Progenitor cell of endocrine pancreas (in vitro differentiated cells): Measurements from ENCODE around the gene RIMKLB. TPM values are rescaled to one million over a fixed set of nuclear protein-coding genes. Genes with fewer than 3 reads are reported as not detected.
"Not testable (repeated sequence)": the region's sequence is repeated elsewhere in the genome, so short reads cannot be mapped to it uniquely, and the experiment has no call there.

Experiments
- DNase-seq: peaks from one replicate; pipeline ENCODE4 v3.0.0; 2021; ENCODE audit warnings: low spot score; ENCODE audit not compliant: unreplicated experiment
- H3K27ac Mint-ChIP-seq: 2 replicates; pipeline ENCODE4 v1.8.0; 2021; ENCODE audit warnings: mild to moderate bottlenecking, moderate library complexity, mixed read lengths
- H3K27me3 Mint-ChIP-seq: 2 replicates; pipeline ENCODE4 v1.8.0; 2021; ENCODE audit warnings: mixed read lengths
- H3K36me3 Mint-ChIP-seq: 2 replicates; pipeline ENCODE4 v1.8.0; 2022; ENCODE audit warnings: mixed read lengths; ENCODE audit not compliant: insufficient read depth
- H3K4me1 Mint-ChIP-seq: 2 replicates; pipeline ENCODE4 v1.8.0; 2021; ENCODE audit warnings: low read depth, mixed read lengths
- H3K4me3 Mint-ChIP-seq: 2 replicates; pipeline ENCODE4 v1.8.0; 2021; ENCODE audit warnings: low read depth, mild to moderate bottlenecking, moderate library complexity, mixed read lengths
- H3K9me3 Mint-ChIP-seq: 2 replicates; pipeline ENCODE4 v1.8.0; 2021; ENCODE audit warnings: low read depth, mixed read lengths
- CTCF ChIP-seq: fragments of 200-600 bp; sonication (generic); IDR thresholded peaks from one replicate; pipeline ENCODE4 v1.5.0; 2021; ENCODE audit warnings: antibody characterized with exemption, mild to moderate bottlenecking; ENCODE audit not compliant: unreplicated experiment
- total RNA-seq: library from RNA; stranded (reverse); gene quantifications from 2 replicates; pipeline ENCODE4 v1.2.1, GENCODE V29; 2021

Gene RIMKLB
- total RNA-seq, 1 donor from 2014 or later, result 154 TPM

DNA sequence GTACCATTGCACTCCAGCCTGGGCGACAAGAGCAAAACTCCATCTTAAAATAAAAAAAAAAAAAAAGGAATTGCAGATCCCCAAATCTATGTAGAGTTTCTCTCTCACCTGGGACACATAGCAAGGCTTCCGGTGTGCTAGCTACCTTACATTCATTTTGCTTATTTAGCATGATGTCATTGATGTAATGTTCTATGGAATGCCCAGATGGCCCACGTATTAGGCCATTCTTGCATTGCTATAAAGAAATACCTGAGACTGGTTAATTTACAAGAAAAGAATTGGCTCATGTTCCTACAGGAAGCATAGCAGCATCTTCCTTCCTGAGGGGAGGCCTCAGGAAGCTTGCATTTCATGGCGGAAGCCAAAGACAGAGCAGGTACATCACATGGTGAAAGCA is 87.7 kb downstream of the RIMKLB start:
- H3K4me3 Mint-ChIP-seq, result no peak overlapping the region
- peaks cover 7% of the 10 kb centered on the region for H3K4me1 Mint-ChIP-seq
- H3K27me3 Mint-ChIP-seq, result peaks cover 19% of the 10 kb centered on the region
- peaks cover 5% of the 10 kb centered on the region for H3K36me3 Mint-ChIP-seq
- no peaks in the 10 kb centered on the region for H3K9me3 Mint-ChIP-seq
- TF ChIP-seq CTCF, result no peak
- no peak overlapping the region for H3K27ac Mint-ChIP-seq
- DNase-seq, result no peak

DNA sequence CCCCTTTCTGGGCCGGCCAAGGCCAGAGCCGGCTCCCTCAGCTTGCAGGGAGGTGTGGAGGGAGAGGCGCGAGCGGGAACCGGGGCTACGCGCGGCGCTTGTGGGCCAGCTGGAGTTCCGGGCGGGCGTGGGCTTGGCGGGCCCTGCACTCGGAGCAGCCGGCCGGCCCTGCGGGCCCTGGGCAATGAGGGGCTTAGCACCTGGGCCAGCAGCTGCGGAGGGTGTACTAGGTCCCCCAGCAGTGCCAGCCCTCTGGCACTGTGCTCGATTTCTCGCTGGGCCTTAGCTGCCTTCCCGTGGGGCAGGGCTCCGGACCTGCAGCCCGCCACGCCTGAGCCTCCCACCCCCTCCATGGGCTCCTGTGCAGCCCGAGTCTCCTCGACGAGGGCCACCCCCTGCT is 89.4 kb downstream of the RIMKLB start:
- H3K4me1 Mint-ChIP-seq, H3K27ac Mint-ChIP-seq, DNase-seq, H3K36me3 Mint-ChIP-seq, H3K4me3 Mint-ChIP-seq, H3K9me3 Mint-ChIP-seq: not testable (repeated sequence)
- peaks cover 19% of the 10 kb centered on the region for H3K27me3 Mint-ChIP-seq

GRCh38 chr12:8788706-8789105 is 90.9 kb downstream of the RIMKLB start:
- peaks cover 19% of the 10 kb centered on the region for H3K27me3 Mint-ChIP-seq
- not testable (repeated sequence) for DNase-seq, H3K9me3 Mint-ChIP-seq, H3K36me3 Mint-ChIP-seq, H3K4me1 Mint-ChIP-seq
- H3K27ac Mint-ChIP-seq, result peak overlapping the region; percentile 7
- peak overlapping the region; percentile 74 for H3K4me3 Mint-ChIP-seq

- not testable (repeated sequence) for H3K9me3 Mint-ChIP-seq, H3K4me1 Mint-ChIP-seq, H3K36me3 Mint-ChIP-seq, DNase-seq, H3K27ac Mint-ChIP-seq
- Mint-ChIP-seq H3K4me3 (peak overlapping the region; percentile 74), H3K27me3 (peaks cover 19% of the 10 kb centered on the region)
Measured at GRCh38 chr12:8789341-8790013, 91.7 kb downstream of the RIMKLB start.

DNA sequence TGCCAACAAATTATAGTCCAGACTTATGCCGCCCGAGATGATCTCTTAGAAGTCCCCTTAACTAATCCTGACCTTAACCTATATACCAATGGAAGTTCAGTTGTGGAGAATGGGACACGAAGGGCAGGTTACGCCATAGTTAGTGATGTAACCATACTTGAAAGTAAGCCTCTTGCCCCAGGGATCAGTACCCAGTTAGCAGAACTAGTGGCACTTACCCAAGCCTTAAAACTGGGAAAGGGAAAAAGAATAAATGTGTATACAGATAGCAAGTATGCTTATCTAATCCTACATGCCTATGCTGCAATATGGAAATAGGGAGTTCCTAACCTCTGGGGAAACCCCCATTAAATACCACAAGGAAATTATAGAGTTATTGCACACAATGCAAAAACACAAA is 95.4 kb downstream of the RIMKLB start:
- H3K27me3 Mint-ChIP-seq, result peaks cover 19% of the 10 kb centered on the region
- not testable (repeated sequence) for H3K4me3 Mint-ChIP-seq, H3K36me3 Mint-ChIP-seq, H3K4me1 Mint-ChIP-seq, DNase-seq, H3K9me3 Mint-ChIP-seq, H3K27ac Mint-ChIP-seq

DNA sequence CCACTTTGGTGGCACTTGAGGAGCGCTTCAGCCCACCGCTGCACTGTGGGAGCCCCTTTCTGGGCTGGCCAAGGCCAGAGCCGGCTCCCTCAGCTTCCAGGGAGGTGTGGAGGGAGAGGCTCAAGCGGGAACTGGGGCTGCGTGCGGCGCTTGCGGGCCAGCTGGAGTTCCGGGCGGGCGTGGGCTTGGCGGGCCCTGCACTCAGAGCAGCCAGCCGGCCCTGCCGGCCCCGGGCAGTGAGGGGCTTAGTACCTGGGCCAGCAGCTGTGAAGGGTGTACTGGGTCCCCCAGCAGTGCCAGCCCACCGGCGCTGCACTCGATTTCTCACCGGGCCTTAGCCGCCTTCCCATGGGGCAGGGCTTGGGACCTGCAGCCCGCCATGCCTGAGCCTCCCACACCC is 96.8 kb downstream of the RIMKLB start:
- not testable (repeated sequence) for H3K9me3 Mint-ChIP-seq, H3K4me3 Mint-ChIP-seq, H3K27ac Mint-ChIP-seq, H3K36me3 Mint-ChIP-seq, H3K4me1 Mint-ChIP-seq, DNase-seq, H3K27me3 Mint-ChIP-seq

- Mint-ChIP-seq H3K4me3 (no peak overlapping the region), H3K4me1 (no peaks in the 10 kb centered on the region), H3K27ac (no peak overlapping the region), H3K9me3 (peaks cover 8% of the 10 kb centered on the region), H3K36me3 (peaks cover 7% of the 10 kb centered on the region), H3K27me3 (no peaks in the 10 kb centered on the region)
- DNase-seq, result no peak
- TF ChIP-seq CTCF, result no peak
Measured at GRCh38 chr12:8796831-8797626, 99.2 kb downstream of the RIMKLB start.

GRCh38 chr12:8801213-8801612 is 103.4 kb downstream of the RIMKLB start:
- H3K27ac Mint-ChIP-seq, DNase-seq, H3K4me3 Mint-ChIP-seq, H3K36me3 Mint-ChIP-seq, H3K9me3 Mint-ChIP-seq: not testable (repeated sequence)
- Mint-ChIP-seq H3K4me1 (peaks cover 13% of the 10 kb centered on the region), H3K27me3 (peaks cover 21% of the 10 kb centered on the region)

- H3K36me3 Mint-ChIP-seq, result not testable (repeated sequence)
- Mint-ChIP-seq H3K27ac (peak overlapping the region; percentile 64), H3K4me3 (peak overlapping the region; percentile 50)
Measured at GRCh38 chr12:8804833-8805232, 107.0 kb downstream of the RIMKLB start.

GRCh38 chr12:8805487-8805886 is 107.7 kb downstream of the RIMKLB start:
- H3K4me3 Mint-ChIP-seq, result peak overlapping the region; percentile 50
- DNase-seq, H3K36me3 Mint-ChIP-seq, H3K9me3 Mint-ChIP-seq: not testable (repeated sequence)
- peaks cover 44% of the 10 kb centered on the region for H3K4me1 Mint-ChIP-seq
- peaks cover 63% of the 10 kb centered on the region for H3K27me3 Mint-ChIP-seq
- peak overlapping the region; percentile 64 for H3K27ac Mint-ChIP-seq

More at GRCh38 chr12:8804833-8805232, 107.0 kb downstream of the RIMKLB start:
- not testable (repeated sequence) for DNase-seq, H3K9me3 Mint-ChIP-seq
- H3K4me1 Mint-ChIP-seq, result peaks cover 38% of the 10 kb centered on the region
- H3K27me3 Mint-ChIP-seq, result peaks cover 56% of the 10 kb centered on the region

DNA sequence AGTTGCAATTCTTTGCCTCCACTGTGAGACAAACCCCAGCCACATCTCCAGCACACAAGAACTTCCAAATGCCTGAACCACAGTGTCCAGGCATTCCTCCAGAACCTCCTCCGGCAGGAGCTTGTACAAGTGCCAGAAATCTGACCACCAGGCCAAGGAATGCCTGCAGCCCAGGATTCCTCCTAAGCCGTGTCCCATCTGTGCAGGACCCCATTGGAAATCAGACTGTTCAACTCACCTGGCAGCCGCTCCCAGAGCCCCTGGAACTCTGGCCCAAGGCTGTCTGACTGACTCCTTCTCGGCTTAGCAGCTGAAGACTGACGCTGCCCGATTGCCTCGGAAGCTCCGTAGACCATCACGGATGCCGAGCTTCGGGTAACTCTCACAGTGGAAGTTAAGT is 109.3 kb downstream of the RIMKLB start:
- H3K4me1 Mint-ChIP-seq, result peaks cover 44% of the 10 kb centered on the region
- not testable (repeated sequence) for DNase-seq, H3K9me3 Mint-ChIP-seq, H3K4me3 Mint-ChIP-seq, H3K27ac Mint-ChIP-seq, H3K36me3 Mint-ChIP-seq
- peaks cover 66% of the 10 kb centered on the region for H3K27me3 Mint-ChIP-seq
